Stimulated activated naive CD8-positive, alpha-beta T cell treated with anti-CD3 and anti-CD28 coated beads, Interleukin-15, Interleukin-2, amounts not matched to agents 100 U/mL and 50 U/mL, for 24 hours (primary cell): ENCODE measurements around the gene CASR.

Experiments
- ATAC-seq: fragments of 150-1000 bp; cut with Tn5 transposase; one replicate; pipeline ENCODE4 v1.10.0; 2021
- DNase-seq: peaks from one replicate; pipeline ENCODE4 v3.0.0; 2021

The CASR gene

GRCh38 chr3:122215592-122216298 is 32.3 kb downstream of the CASR start:
- ATAC-seq (no peak), DNase-seq (no peak)

- DNase-seq = no peak
- ATAC-seq = no peak
Observed at GRCh38 chr3:122217901-122218300, 34.4 kb downstream of the CASR start.

GRCh38 chr3:122219242-122219872 is 35.9 kb downstream of the CASR start:
- no peak for ATAC-seq
- DNase-seq = no peak

- DNase-seq = no peak
- ATAC-seq = no peak
Observed at GRCh38 chr3:122227036-122227781, 43.7 kb downstream of the CASR start.

GRCh38 chr3:122230174-122230573 is 46.7 kb downstream of the CASR start:
- no peak for ATAC-seq

GRCh38 chr3:122231465-122232157 is 48.1 kb downstream of the CASR start:
- DNase-seq = no peak
- ATAC-seq = no peak

More at GRCh38 chr3:122230174-122230573, 46.7 kb downstream of the CASR start:
- no peak for DNase-seq

GRCh38 chr3:122232485-122232884 is 49.0 kb downstream of the CASR start:
- ATAC-seq (peak; percentile 14), DNase-seq (no peak)

GRCh38 chr3:122233101-122233952 is 49.9 kb downstream of the CASR start:
- peak; percentile 83 for ATAC-seq
- peak; percentile 37 for DNase-seq

- ATAC-seq (no peak), DNase-seq (no peak)
Observed at GRCh38 chr3:122234117-122234516, 50.6 kb downstream of the CASR start.

- DNase-seq = no peak
Observed at GRCh38 chr3:122235147-122235546, 51.7 kb downstream of the CASR start.

GRCh38 chr3:122239112-122239511 is 55.6 kb downstream of the CASR start:
- DNase-seq (no peak), ATAC-seq (no peak)

More at GRCh38 chr3:122235147-122235546, 51.7 kb downstream of the CASR start:
- no peak for ATAC-seq

- ATAC-seq = peak; percentile 83
Observed at GRCh38 chr3:122245513-122246174, 62.2 kb downstream of the CASR start.

GRCh38 chr3:122246199-122246598 is 62.7 kb downstream of the CASR start:
- DNase-seq (no peak), ATAC-seq (no peak)

More at GRCh38 chr3:122245513-122246174, 62.2 kb downstream of the CASR start:
- no peak for DNase-seq

- ATAC-seq = no peak
- no peak for DNase-seq
Observed at GRCh38 chr3:122247087-122247824, 63.8 kb downstream of the CASR start.

GRCh38 chr3:122247825-122248185 is 64.3 kb downstream of the CASR start:
- no peak for DNase-seq
- ATAC-seq = no peak

GRCh38 chr3:122251428-122251827 is 68.0 kb downstream of the CASR start:
- DNase-seq (no peak), ATAC-seq (no peak)

GRCh38 chr3:122253581-122253980 is 70.1 kb downstream of the CASR start:
- ATAC-seq (peak; percentile 12), DNase-seq (no peak)

GRCh38 chr3:122255757-122256439 is 72.4 kb downstream of the CASR start:
- DNase-seq (no peak), ATAC-seq (peak; percentile 75)

GRCh38 chr3:122257644-122258364 is 74.3 kb downstream of the CASR start:
- DNase-seq = no peak

More at GRCh38 chr3:122257644-122258364, 74.3 kb downstream of the CASR start:
- ATAC-seq = no peak
